Ascending aorta (tissue), 2 donors: Measurements from ENCODE around the gene RIC1. TPM values are rescaled to one million over a fixed set of nuclear protein-coding genes. Genes with fewer than 3 reads are reported as not detected.
"Not testable (repeated sequence)": the region's sequence is repeated elsewhere in the genome, so short reads cannot be mapped to it uniquely, and the experiment has no call there.

ENCODE experiments used
- DNase-seq, 2 donors: peaks; one replicate each; pipeline ENCODE4 v3.0.0-alpha.2; 2019; ENCODE audit warnings: low spot score in 2 of 2
- H3K27ac ChIP-seq, 2 donors: fragments of 200-600 bp; sonication (generic); one replicate each; pipeline ENCODE4 v1.5.1; 2016 to 2017; ENCODE audit warnings: mild to moderate bottlenecking in 1 of 2
- H3K27me3 ChIP-seq: fragments of 200-600 bp; sonication (generic); one replicate; pipeline ENCODE4 v1.5.1; 2017
- H3K36me3 ChIP-seq, 2 donors: fragments of 200-600 bp; sonication (generic); one replicate each; pipeline ENCODE4 v1.5.1; 2016
- H3K4me1 ChIP-seq, 2 donors: fragments of 200-600 bp; sonication (generic); one replicate each; pipeline ENCODE4 v1.5.1; 2016 to 2017; ENCODE audit warnings: mild to moderate bottlenecking in 1 of 2
- H3K4me3 ChIP-seq, 2 donors: fragments of 200-600 bp; sonication (generic); one replicate each; pipeline ENCODE4 v1.5.1; 2016 to 2017; ENCODE audit warnings: mild to moderate bottlenecking in 1 of 2
- H3K9me3 ChIP-seq, 2 donors: fragments of 200-600 bp; sonication (generic); one replicate each; pipeline ENCODE4 v1.5.1; 2016
- CTCF ChIP-seq, 3 experiments: fragments of 200-600 bp in 2 of 3; fragments of 450-650 bp in 1 of 3; sonication (generic) in 2 of 3; IDR thresholded peaks; one replicate each; pipeline ENCODE4 v1.5.1; 2016 to 2019; ENCODE audit warnings: antibody characterized with exemption in 3 of 3, mild to moderate bottlenecking in 1 of 3, moderate library complexity in 1 of 3
- intact Hi-C: fragments of 100-400 bp; cut with DNase I; formaldehyde crosslinking; loops from one replicate; pipeline ENCODE4 v1.15.1; 2023
- total RNA-seq: library from RNA; depleted of rRNA; stranded (reverse); fragments of >200 nt; gene quantifications from one replicate; pipeline ENCODE4 v1.1.0, GENCODE V29; 2016

RIC1 gene
- total RNA-seq, 1 donor from 2014 or later: 46.7 TPM

- intact Hi-C loops: loop anchor here (10.0 kb wide), 2 partner anchors 637 to 793 kb away; partner anchors contain the start of genes JAK2 and UHRF2
- H3K4me1 ChIP-seq: peaks cover 5 to 42% of the 10 kb centered on the region in 2 donors
- no peaks in the 10 kb centered on the region for H3K9me3 ChIP-seq
- H3K27ac ChIP-seq: peak overlapping the region; percentile 66 to 82
- H3K27me3 ChIP-seq: no peaks in the 10 kb centered on the region
- no peaks in the 10 kb centered on the region for H3K36me3 ChIP-seq
- no peak for TF ChIP-seq CTCF (IDR thresholded peaks at IDR 0.05)
- DNase-seq: no peak
- no peak overlapping the region for H3K4me3 ChIP-seq
These were observed 6.9 kb upstream of the RIC1 start for GRCh38 chr9:5622016-5622415.

GRCh38 chr9:5624655-5625054 is 4.3 kb upstream of the RIC1 start:
- intact Hi-C loops: loop anchor here (5.0 to 10.0 kb wide), 4 partner anchors 640 to 947 kb away; partner anchors contain the start of genes CDC37L1, JAK2, RCL1 and UHRF2
- no peaks in the 10 kb centered on the region for H3K9me3 ChIP-seq
- H3K4me3 ChIP-seq: no peak overlapping the region
- DNase-seq: no peak
- H3K27me3 ChIP-seq: no peaks in the 10 kb centered on the region
- H3K27ac ChIP-seq: peak overlapping the region in 1 of 2 donors; percentile 14
- TF ChIP-seq CTCF (IDR thresholded peaks at IDR 0.05): no peak
- no peaks in the 10 kb centered on the region for H3K36me3 ChIP-seq
- H3K4me1 ChIP-seq: peaks cover 5 to 51% of the 10 kb centered on the region in 2 donors

- Histone ChIP-seq H3K27ac (peak overlapping the region; percentile 95 to 99), H3K4me3 (peak overlapping the region in 1 of 2 donors; percentile 98), H3K9me3 (no peaks in the 10 kb centered on the region), H3K4me1 (peaks cover 5 to 50% of the 10 kb centered on the region in 2 donors), H3K27me3 (no peaks in the 10 kb centered on the region), H3K36me3 (no peaks in the 10 kb centered on the region)
- no peak for TF ChIP-seq CTCF (IDR thresholded peaks at IDR 0.05)
- DNase-seq: no peak
- intact Hi-C loops: loop anchor here (5.0 to 10.0 kb wide), 4 partner anchors 642 to 950 kb away; partner anchors contain the start of genes CDC37L1, JAK2, RCL1 and UHRF2
These were observed 1.9 kb upstream of the RIC1 start for GRCh38 chr9:5626727-5627634.

- H3K9me3 ChIP-seq, H3K27me3 ChIP-seq, DNase-seq, H3K36me3 ChIP-seq: not testable (repeated sequence)
- Histone ChIP-seq H3K27ac (peak overlapping the region; percentile 95 to 99), H3K4me1 (peaks cover 5 to 45% of the 10 kb centered on the region in 2 donors), H3K4me3 (peak overlapping the region; percentile 93 to 98)
- intact Hi-C loops: loop anchor here (2.0 to 10.0 kb wide), 5 partner anchors 381 to 950 kb away; partner anchors contain the start of genes CDC37L1, JAK2, RCL1 and UHRF2
These were observed 1.2 kb upstream of the RIC1 start for GRCh38 chr9:5627686-5628085.

GRCh38 chr9:5628183-5628529 is 751 bp upstream of the RIC1 start:
- H3K4me3 ChIP-seq: peak overlapping the region; percentile 93 to 98
- TF ChIP-seq CTCF (IDR thresholded peaks at IDR 0.05): no peak
- H3K27me3 ChIP-seq: no peaks in the 10 kb centered on the region
- intact Hi-C loops: loop anchor here (2.0 to 10.0 kb wide), 5 partner anchors 381 to 951 kb away; partner anchors contain the start of genes CDC37L1, JAK2, RCL1 and UHRF2
- DNase-seq: no peak
- H3K36me3 ChIP-seq: no peaks in the 10 kb centered on the region
- peak overlapping the region; percentile 95 to 99 for H3K27ac ChIP-seq
- no peaks in the 10 kb centered on the region for H3K9me3 ChIP-seq
- peaks cover 5 to 45% of the 10 kb centered on the region in 2 donors for H3K4me1 ChIP-seq
